Loucy (cell line): ENCODE data around the gene MMP15.

Experiments
- CTCF ChIP-seq: fragments of 200-600 bp; sonication (generic); conservative IDR thresholded peaks from 2 replicates; pipeline ENCODE4 v1.5.1; 2014; ENCODE audit warnings: mild to moderate bottlenecking, antibody characterized with exemption, low read length
- EZH2phosphoT487 ChIP-seq: fragments of 200-600 bp; IDR thresholded peaks from 2 replicates; pipeline ENCODE4 v1.6.1; 2018; ENCODE audit warnings: antibody characterized with exemption, mild to moderate bottlenecking, moderate library complexity, borderline replicate concordance

GRCh38 chr16:57997528-57998265 lies 27.9 kb upstream of the MMP15 start:
- TF ChIP-seq CTCF (no peak), EZH2phosphoT487 (no peak)
